Suprapubic skin (tissue), 4 donors: ENCODE measurements around the gene SPINK4. TPM values are rescaled to one million over a fixed set of nuclear protein-coding genes. Genes with fewer than 3 reads are reported as not detected.

Source experiments
- DNase-seq, 2 donors: peaks; one replicate each; pipeline ENCODE4 v3.0.0-alpha.2; 2019; ENCODE audit warnings: low spot score in 2 of 2
- H3K27ac ChIP-seq: fragments of 200-600 bp; sonication (generic); one replicate; pipeline ENCODE4 v1.5.1; 2019
- H3K27me3 ChIP-seq: fragments of 200-600 bp; sonication (generic); one replicate; pipeline ENCODE4 v1.5.1; 2019
- H3K36me3 ChIP-seq: fragments of 200-600 bp; sonication (generic); one replicate; pipeline ENCODE4 v1.5.1; 2019
- H3K4me1 ChIP-seq: fragments of 200-600 bp; sonication (generic); one replicate; pipeline ENCODE4 v1.5.1; 2019
- H3K4me3 ChIP-seq: fragments of 200-600 bp; sonication (generic); one replicate; pipeline ENCODE4 v1.5.1; 2019; ENCODE audit warnings: mild to moderate bottlenecking
- H3K9me3 ChIP-seq: fragments of 200-600 bp; sonication (generic); one replicate; pipeline ENCODE4 v1.5.1; 2019
- CTCF ChIP-seq, 2 donors: fragments of 200-600 bp in 1 of 2; fragments of 450-650 bp in 1 of 2; sonication (generic) in 1 of 2; IDR thresholded peaks; one replicate each; pipeline ENCODE4 v1.5.1; 2016 to 2019; ENCODE audit warnings: antibody characterized with exemption in 2 of 2, mild to moderate bottlenecking in 1 of 2, moderate library complexity in 1 of 2
- EP300 ChIP-seq: sonication (generic); formaldehyde crosslinking; IDR thresholded peaks from one replicate; pipeline ENCODE4 v1.6.1; 2017; ENCODE audit warnings: antibody characterized with exemption
- POLR2A ChIP-seq, 2 donors: fragments of 450-650 bp; IDR thresholded peaks; one replicate each; pipeline ENCODE4 v1.6.1; 2017; ENCODE audit warnings: antibody characterized with exemption in 2 of 2, mild to moderate bottlenecking in 2 of 2, moderate library complexity in 2 of 2
- POLR2AphosphoS5 ChIP-seq, 3 donors: sonication (generic); formaldehyde crosslinking; IDR thresholded peaks; one replicate each; pipeline ENCODE4 v1.6.1; 2017; ENCODE audit warnings: antibody characterized with exemption in 3 of 3
- WGBS: methylation state at CpG from one replicate; pipeline ENCODE4 v1.1.5; 2018; 5-methylcytosine and 5-hydroxymethylcytosine counted together
- total RNA-seq, 4 donors: library from RNA; depleted of rRNA; stranded (reverse); fragments of >200 nt; gene quantifications; one replicate each; pipeline ENCODE4 v1.1.0, GENCODE V29; 2016

Gene SPINK4
- total RNA-seq, 4 donors from 2014 or later = not detected

GRCh38 chr9:33198165-33198564 is 41.8 kb upstream of the SPINK4 start:
- DNase-seq = no peak
- TF ChIP-seq EP300 = no peak
- no peak for TF ChIP-seq POLR2AphosphoS5 (IDR thresholded peaks at IDR 0.05)
- no peak for TF ChIP-seq CTCF (IDR thresholded peaks at IDR 0.05)
- no peak for TF ChIP-seq POLR2A (IDR thresholded peaks at IDR 0.05)
- no peaks in the 10 kb centered on the region for H3K36me3 ChIP-seq
- WGBS = 24% methylated on average over 6 of the region's 6 CpGs
- no peaks in the 10 kb centered on the region for H3K27me3 ChIP-seq
- peaks cover 34% of the 10 kb centered on the region for H3K4me1 ChIP-seq
- peak overlapping the region; percentile 67 for H3K27ac ChIP-seq
- H3K4me3 ChIP-seq = no peak overlapping the region
- no peaks in the 10 kb centered on the region for H3K9me3 ChIP-seq

GRCh38 chr9:33202018-33202417 is 37.9 kb upstream of the SPINK4 start:
- Histone ChIP-seq H3K27ac (no peak overlapping the region), H3K36me3 (no peaks in the 10 kb centered on the region), H3K9me3 (no peaks in the 10 kb centered on the region), H3K4me3 (no peak overlapping the region), H3K4me1 (peaks cover 26% of the 10 kb centered on the region), H3K27me3 (no peaks in the 10 kb centered on the region)
- TF ChIP-seq EP300 = no peak
- TF ChIP-seq POLR2AphosphoS5 (IDR thresholded peaks at IDR 0.05) = no peak
- TF ChIP-seq POLR2A (IDR thresholded peaks at IDR 0.05) = no peak
- no peak for TF ChIP-seq CTCF (IDR thresholded peaks at IDR 0.05)
- 96% methylated on average over 1 of the region's 1 CpG for WGBS
- DNase-seq = no peak

GRCh38 chr9:33202552-33203201 is 37.3 kb upstream of the SPINK4 start:
- 42% methylated on average over 11 of the region's 11 CpGs for WGBS
- Histone ChIP-seq H3K27me3 (no peaks in the 10 kb centered on the region), H3K4me1 (peaks cover 19% of the 10 kb centered on the region), H3K27ac (no peak overlapping the region), H3K9me3 (no peaks in the 10 kb centered on the region), H3K4me3 (no peak overlapping the region), H3K36me3 (no peaks in the 10 kb centered on the region)
- TF ChIP-seq CTCF (IDR thresholded peaks at IDR 0.05) (no peak), POLR2AphosphoS5 (IDR thresholded peaks at IDR 0.05) (no peak)
- DNase-seq = no peak

GRCh38 chr9:33209394-33209793 is 30.6 kb upstream of the SPINK4 start:
- DNase-seq = no peak
- peaks cover 14% of the 10 kb centered on the region for H3K4me1 ChIP-seq
- 91% methylated on average over 1 of the region's 1 CpG for WGBS
- H3K27ac ChIP-seq = no peak overlapping the region
- no peaks in the 10 kb centered on the region for H3K36me3 ChIP-seq
- H3K27me3 ChIP-seq = no peaks in the 10 kb centered on the region
- H3K4me3 ChIP-seq = no peak overlapping the region
- TF ChIP-seq POLR2AphosphoS5 (IDR thresholded peaks at IDR 0.05) (no peak), POLR2A (IDR thresholded peaks at IDR 0.05) (no peak), CTCF (IDR thresholded peaks at IDR 0.05) (no peak), EP300 (no peak)
- no peaks in the 10 kb centered on the region for H3K9me3 ChIP-seq

- no peak for DNase-seq
- H3K27me3 ChIP-seq = no peaks in the 10 kb centered on the region
- 87% methylated on average over 4 of the region's 4 CpGs for WGBS
- no peak overlapping the region for H3K27ac ChIP-seq
- H3K36me3 ChIP-seq = no peaks in the 10 kb centered on the region
- H3K4me1 ChIP-seq = peaks cover 14% of the 10 kb centered on the region
- TF ChIP-seq POLR2AphosphoS5 (IDR thresholded peaks at IDR 0.05) = no peak
- TF ChIP-seq POLR2A (IDR thresholded peaks at IDR 0.05) = no peak
- TF ChIP-seq EP300 = no peak
- no peak for TF ChIP-seq CTCF (IDR thresholded peaks at IDR 0.05)
- H3K9me3 ChIP-seq = no peaks in the 10 kb centered on the region
- no peak overlapping the region for H3K4me3 ChIP-seq
Observed at GRCh38 chr9:33210006-33210715, 29.8 kb upstream of the SPINK4 start.
